MM.1S (cell line): ENCODE measurements around the gene SPOP.
A peak's percentile ranks its signal among the peaks of the same experiment; 100 is the strongest.

Experiments
- DNase-seq: peaks from one replicate; pipeline ENCODE4 v3.0.0-alpha.2; 2015
- H2AFZ ChIP-seq: fragments of 300-600 bp; sonication (generic); 2 replicates; pipeline ENCODE4 v1.6.0; 2016; ENCODE audit warnings: antibody characterized with exemption, low read length
- H3F3A ChIP-seq: fragments of 300-600 bp; sonication (generic); 2 replicates; pipeline ENCODE4 v1.6.1; 2016; ENCODE audit warnings: mild to moderate bottlenecking, antibody characterized with exemption, low read length, moderate library complexity, mixed read lengths; ENCODE audit not compliant: insufficient read depth
- H3K27ac ChIP-seq: fragments of 300-600 bp; sonication (generic); 2 replicates; pipeline ENCODE4 v1.5.1; 2016; ENCODE audit warnings: mild to moderate bottlenecking, low read length
- H3K27me3 ChIP-seq: fragments of 300-600 bp; sonication (generic); replicated peaks from 2 replicates; pipeline ENCODE4 v1.6.0; 2016; ENCODE audit warnings: low read length; ENCODE audit not compliant: insufficient read depth
- H3K36me3 ChIP-seq: fragments of 300-600 bp; sonication (generic); replicated peaks from 2 replicates; pipeline ENCODE4 v1.6.1; 2016; ENCODE audit warnings: mild to moderate bottlenecking, low read length, mixed read lengths; ENCODE audit not compliant: insufficient read depth
- H3K4me1 ChIP-seq: fragments of 300-600 bp; sonication (generic); 2 replicates; pipeline ENCODE4 v1.6.1; 2016; ENCODE audit warnings: low read length, mixed read lengths
- H3K4me2 ChIP-seq: fragments of 300-600 bp; sonication (generic); 2 replicates; pipeline ENCODE4 v1.6.0; 2016; ENCODE audit warnings: low read depth, low read length
- H3K4me3 ChIP-seq: fragments of 300-600 bp; sonication (generic); 2 replicates; pipeline ENCODE4 v1.5.1; 2016; ENCODE audit warnings: low read length, mixed read lengths
- H3K79me2 ChIP-seq: fragments of 300-600 bp; sonication (generic); 2 replicates; pipeline ENCODE4 v1.6.1; 2016; ENCODE audit warnings: mixed run types, low read length, mixed read lengths
- H3K9ac ChIP-seq: fragments of 300-600 bp; sonication (generic); 2 replicates; pipeline ENCODE4 v1.6.1; 2016; ENCODE audit warnings: low read length, mixed read lengths
- H3K9me2 ChIP-seq: fragments of 300-600 bp; sonication (generic); replicated peaks from 2 replicates; pipeline ENCODE4 v1.6.1; 2016; ENCODE audit warnings: mild to moderate bottlenecking, low read length, mixed read lengths; ENCODE audit not compliant: insufficient read depth
- H3K9me3 ChIP-seq: fragments of 300-600 bp; sonication (generic); replicated peaks from 2 replicates; pipeline ENCODE4 v1.6.1; 2016; ENCODE audit warnings: mild to moderate bottlenecking, low read length, mixed read lengths; ENCODE audit not compliant: insufficient read depth
- H4K20me1 ChIP-seq: fragments of 300-600 bp; sonication (generic); 2 replicates; pipeline ENCODE4 v1.6.1; 2016; ENCODE audit warnings: mild to moderate bottlenecking, low read length, moderate library complexity, mixed read lengths; ENCODE audit not compliant: insufficient read depth
- EZH2 ChIP-seq: fragments of 300-600 bp; sonication (generic); optimal IDR thresholded peaks from 2 replicates; pipeline ENCODE3; 2017; ENCODE audit warnings: low read depth, mild to moderate bottlenecking, antibody characterized with exemption, low read length, mixed read lengths
- EZH2phosphoT487 ChIP-seq: fragments of 300-600 bp; sonication (generic); IDR thresholded peaks from 2 replicates; pipeline ENCODE4 v1.6.1; 2018; ENCODE audit warnings: antibody characterized with exemption, low read length
- TF ChIP-seq, protein P1 (sequence below): fragments of 300-600 bp; sonication (generic); IDR thresholded peaks from 2 replicates; pipeline ENCODE4 v1.5.1; 2016; ENCODE audit warnings: antibody characterized with exemption, low read length, mixed read lengths

SPOP gene

GRCh38 chr17:49574945-49575678 is 102.8 kb downstream of the SPOP start:
- DNase-seq, result no peak
- Histone ChIP-seq H3K9me3 (no peaks in the 10 kb centered on the region), H3F3A (peaks cover 13% of the 10 kb centered on the region), H3K27ac (no peak overlapping the region), H3K27me3 (peaks cover 63% of the 10 kb centered on the region), H4K20me1 (no peaks in the 10 kb centered on the region), H3K79me2 (no peaks in the 10 kb centered on the region), H3K9ac (no peak overlapping the region), H2AFZ (peak overlapping the region; percentile 71; the same call in 1 of the 2 replicates), H3K4me3 (peak overlapping the region; percentile 49), H3K4me1 (peaks cover 16% of the 10 kb centered on the region), H3K9me2 (no peaks in the 10 kb centered on the region), H3K4me2 (peak overlapping the region; percentile 100), H3K36me3 (no peaks in the 10 kb centered on the region)
- TF ChIP-seq EZH2 (no peak), EZH2phosphoT487 (no peak)
- TF ChIP-seq, protein P1, sequence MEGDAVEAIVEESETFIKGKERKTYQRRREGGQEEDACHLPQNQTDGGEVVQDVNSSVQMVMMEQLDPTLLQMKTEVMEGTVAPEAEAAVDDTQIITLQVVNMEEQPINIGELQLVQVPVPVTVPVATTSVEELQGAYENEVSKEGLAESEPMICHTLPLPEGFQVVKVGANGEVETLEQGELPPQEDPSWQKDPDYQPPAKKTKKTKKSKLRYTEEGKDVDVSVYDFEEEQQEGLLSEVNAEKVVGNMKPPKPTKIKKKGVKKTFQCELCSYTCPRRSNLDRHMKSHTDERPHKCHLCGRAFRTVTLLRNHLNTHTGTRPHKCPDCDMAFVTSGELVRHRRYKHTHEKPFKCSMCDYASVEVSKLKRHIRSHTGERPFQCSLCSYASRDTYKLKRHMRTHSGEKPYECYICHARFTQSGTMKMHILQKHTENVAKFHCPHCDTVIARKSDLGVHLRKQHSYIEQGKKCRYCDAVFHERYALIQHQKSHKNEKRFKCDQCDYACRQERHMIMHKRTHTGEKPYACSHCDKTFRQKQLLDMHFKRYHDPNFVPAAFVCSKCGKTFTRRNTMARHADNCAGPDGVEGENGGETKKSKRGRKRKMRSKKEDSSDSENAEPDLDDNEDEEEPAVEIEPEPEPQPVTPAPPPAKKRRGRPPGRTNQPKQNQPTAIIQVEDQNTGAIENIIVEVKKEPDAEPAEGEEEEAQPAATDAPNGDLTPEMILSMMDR, result no peak

- Histone ChIP-seq H4K20me1 (no peaks in the 10 kb centered on the region), H3K4me1 (peaks cover 16% of the 10 kb centered on the region), H3K9me2 (no peaks in the 10 kb centered on the region), H3K4me2 (no peak overlapping the region), H3K27me3 (peaks cover 63% of the 10 kb centered on the region), H3F3A (peaks cover 19% of the 10 kb centered on the region), H2AFZ (no peak overlapping the region), H3K27ac (no peak overlapping the region), H3K79me2 (no peaks in the 10 kb centered on the region), H3K4me3 (no peak overlapping the region), H3K9ac (no peak overlapping the region), H3K9me3 (no peaks in the 10 kb centered on the region), H3K36me3 (no peaks in the 10 kb centered on the region)
- no peak for TF ChIP-seq EZH2phosphoT487
- no peak for TF ChIP-seq EZH2
- TF ChIP-seq, protein P1, result no peak
- no peak for DNase-seq
Observed at GRCh38 chr17:49574323-49574781, 103.5 kb downstream of the SPOP start.

GRCh38 chr17:49573510-49574322 is 104.2 kb downstream of the SPOP start:
- H3F3A ChIP-seq, result peaks cover 19% of the 10 kb centered on the region
- no peaks in the 10 kb centered on the region for H3K36me3 ChIP-seq
- no peaks in the 10 kb centered on the region for H4K20me1 ChIP-seq
- H3K9me3 ChIP-seq, result no peaks in the 10 kb centered on the region
- no peak overlapping the region for H2AFZ ChIP-seq
- no peaks in the 10 kb centered on the region for H3K79me2 ChIP-seq
- peaks cover 16% of the 10 kb centered on the region for H3K4me1 ChIP-seq
- H3K4me3 ChIP-seq, result no peak overlapping the region
- peaks cover 63% of the 10 kb centered on the region for H3K27me3 ChIP-seq
- TF ChIP-seq EZH2 (no peak), EZH2phosphoT487 (no peak)
- TF ChIP-seq, protein P1, result no peak
- no peak overlapping the region for H3K27ac ChIP-seq
- H3K4me2 ChIP-seq, result no peak overlapping the region
- H3K9ac ChIP-seq, result no peak overlapping the region
- H3K9me2 ChIP-seq, result no peaks in the 10 kb centered on the region
- no peak for DNase-seq
